ENCODE results near the gene TOX3. TPM values are rescaled to one million over a fixed set of nuclear protein-coding genes. Genes with fewer than 3 reads are reported as not detected.

TOX3 gene
- total RNA-seq, 1 donor from 2014 or later, result not detected

DNA sequence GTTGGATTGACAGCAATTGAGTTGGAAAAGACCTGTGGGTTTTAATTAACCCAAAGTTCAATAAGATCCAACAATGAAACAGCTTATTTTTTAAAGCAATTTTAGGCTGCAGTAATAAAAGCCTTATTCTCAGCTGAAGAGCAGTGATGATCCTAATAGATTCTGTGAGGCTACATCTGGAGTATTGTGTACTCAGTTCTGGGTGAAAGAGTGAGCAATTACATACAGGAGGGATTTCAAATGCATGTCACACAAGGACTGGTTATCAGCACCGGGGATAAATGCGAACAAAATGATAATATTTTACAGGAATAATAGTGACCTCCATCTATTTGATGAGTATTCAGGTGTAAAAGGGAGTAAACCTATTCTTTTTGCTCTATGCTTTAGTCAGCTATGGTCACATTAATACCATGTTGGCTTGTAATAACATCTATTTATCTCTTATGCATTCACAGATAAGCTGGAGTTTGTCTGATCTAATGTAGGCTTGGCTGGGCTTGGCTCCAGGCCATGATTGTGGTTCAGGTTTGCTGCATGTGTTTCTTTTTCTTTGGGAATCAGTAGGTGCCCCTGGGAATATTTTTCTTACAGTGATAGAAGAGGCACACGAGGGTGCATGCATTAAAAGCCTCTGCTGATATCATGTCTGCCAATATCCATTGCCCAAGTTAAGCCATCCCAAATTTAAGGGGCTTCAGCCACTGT, 22.2 kb upstream of the TOX3 start:
- no peak for DNase-seq (ENCODE audit: missing footprints)
- intact Hi-C loops (cut with DNase I), result no loop called here
- ATAC-seq, result no peak

DNA sequence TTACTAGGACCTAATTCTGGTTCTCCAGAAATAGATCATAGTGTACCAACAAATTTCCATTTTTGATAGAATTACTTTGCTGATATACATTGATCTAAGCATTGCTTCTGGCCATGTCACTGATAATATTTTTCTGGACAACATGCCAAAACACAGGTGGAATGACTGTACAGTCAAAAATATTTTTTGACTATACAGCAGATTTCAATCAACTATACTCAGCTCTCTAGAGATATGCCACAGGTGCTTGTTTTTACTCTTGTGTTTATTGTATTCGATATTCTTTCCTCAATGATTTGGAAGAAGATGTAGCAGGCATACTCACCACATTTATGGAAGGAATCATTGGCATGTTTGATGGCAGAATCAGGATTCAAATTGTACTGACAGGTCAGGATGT, 21.6 kb upstream of the TOX3 start:
- DNase-seq (ENCODE audit: missing footprints) (no peak), ATAC-seq (no peak)
- intact Hi-C loops (cut with DNase I), result no loop called here

GRCh38 chr16:52567193-52567592, 20.2 kb upstream of the TOX3 start:
- ATAC-seq, result no peak
- intact Hi-C loops (cut with DNase I), result no loop called here
- no peak for DNase-seq (ENCODE audit: missing footprints)

- DNase-seq (ENCODE audit: missing footprints) (no peak), ATAC-seq (no peak)
- intact Hi-C loops (cut with DNase I), result no loop called here
These were observed 17.0 kb upstream of the TOX3 start for GRCh38 chr16:52563767-52564611.

DNA sequence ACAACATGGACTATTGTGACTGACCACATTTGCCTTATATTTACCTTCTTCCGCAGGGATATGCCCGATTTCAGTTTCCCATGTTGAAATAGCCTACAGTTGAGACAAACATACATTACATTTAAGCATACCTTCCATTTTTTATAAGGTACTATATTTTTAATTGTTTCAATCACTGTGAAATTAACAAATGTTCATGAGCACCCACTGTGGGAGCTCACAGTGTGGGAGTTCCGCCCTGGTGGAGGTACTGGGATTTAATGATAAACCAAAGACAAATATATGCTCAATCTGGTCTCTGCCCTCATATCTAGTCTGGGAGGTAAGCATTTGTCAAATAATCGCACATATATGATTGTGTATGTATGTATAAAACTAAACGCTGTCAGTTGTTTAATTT, 15.8 kb upstream of the TOX3 start:
- no peak for DNase-seq (ENCODE audit: missing footprints)
- ATAC-seq, result no peak
- intact Hi-C loops (cut with DNase I), result no loop called here

GRCh38 chr16:52561910-52562741, 15.2 kb upstream of the TOX3 start:
- DNase-seq (ENCODE audit: missing footprints) (no peak), ATAC-seq (no peak)
- intact Hi-C loops (cut with DNase I), result no loop called here

- DNase-seq (ENCODE audit: missing footprints) (no peak), ATAC-seq (no peak)
- intact Hi-C loops (cut with DNase I), result no loop called here
These were observed 11.5 kb upstream of the TOX3 start for GRCh38 chr16:52558448-52558847.

- intact Hi-C loops (cut with DNase I), result no loop called here
- ATAC-seq (no peak), DNase-seq (ENCODE audit: missing footprints) (no peak)
These were observed 10.3 kb upstream of the TOX3 start for GRCh38 chr16:52557236-52557635.

- intact Hi-C loops (cut with DNase I), result no loop called here
- no peak for ATAC-seq
These were observed 9.1 kb upstream of the TOX3 start for GRCh38 chr16:52556083-52556482.

GRCh38 chr16:52555572-52555971, 8.6 kb upstream of the TOX3 start:
- ATAC-seq (no peak), DNase-seq (ENCODE audit: missing footprints) (no peak)
- intact Hi-C loops (cut with DNase I), result no loop called here

More at GRCh38 chr16:52556083-52556482, 9.1 kb upstream of the TOX3 start:
- no peak for DNase-seq (ENCODE audit: missing footprints)

DNA sequence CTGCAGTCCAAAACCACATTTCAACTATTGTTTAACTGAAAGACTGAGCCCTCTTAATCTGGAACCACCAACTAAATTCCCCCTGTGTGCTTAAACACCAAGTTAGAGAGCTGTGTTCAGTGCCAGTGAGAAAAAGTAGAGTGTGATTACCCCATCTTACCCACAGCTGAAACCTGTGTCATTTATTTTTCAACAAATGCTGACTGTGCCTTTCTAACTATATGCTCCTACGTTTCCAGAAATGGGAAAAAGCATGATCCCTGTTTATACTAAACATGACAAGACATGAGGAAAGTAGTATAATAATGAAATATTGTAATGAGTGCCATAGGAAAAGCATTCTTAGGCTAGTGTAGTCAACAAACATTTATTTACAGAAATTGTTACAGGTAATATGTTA, 7.4 kb upstream of the TOX3 start:
- intact Hi-C loops (cut with DNase I), result no loop called here
- ATAC-seq (no peak), DNase-seq (ENCODE audit: missing footprints) (no peak)

DNA sequence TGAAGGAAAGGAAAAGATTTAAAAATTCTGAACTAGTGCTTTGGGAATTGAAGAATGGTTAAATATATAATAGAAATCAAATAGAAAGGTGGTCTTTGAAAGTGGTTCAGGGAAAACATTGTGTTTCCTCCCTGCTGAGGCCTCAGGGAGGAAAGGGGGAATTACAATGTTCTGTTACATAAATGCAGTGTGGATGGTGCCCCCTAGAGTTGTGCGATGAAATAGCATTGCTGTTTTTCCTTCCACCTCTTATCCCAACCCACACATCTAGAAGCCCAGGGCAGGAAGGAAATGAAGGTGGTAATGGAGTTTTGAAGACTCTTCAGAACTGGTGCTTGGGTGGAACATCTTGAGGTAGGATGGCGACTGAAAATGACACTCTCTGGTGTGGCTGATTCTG, 6.4 kb upstream of the TOX3 start:
- intact Hi-C loops (cut with DNase I), result no loop called here
- DNase-seq (ENCODE audit: missing footprints) (no peak), ATAC-seq (no peak)

GRCh38 chr16:52552643-52553042, 5.7 kb upstream of the TOX3 start:
- intact Hi-C loops (cut with DNase I), result no loop called here
- no peak for ATAC-seq

GRCh38 chr16:52549011-52549692, 2.2 kb upstream of the TOX3 start:
- intact Hi-C loops (cut with DNase I), result no loop called here
- ATAC-seq, result no peak
- DNase-seq (ENCODE audit: missing footprints), result no peak

More at GRCh38 chr16:52552643-52553042, 5.7 kb upstream of the TOX3 start:
- no peak for DNase-seq (ENCODE audit: missing footprints)

DNA sequence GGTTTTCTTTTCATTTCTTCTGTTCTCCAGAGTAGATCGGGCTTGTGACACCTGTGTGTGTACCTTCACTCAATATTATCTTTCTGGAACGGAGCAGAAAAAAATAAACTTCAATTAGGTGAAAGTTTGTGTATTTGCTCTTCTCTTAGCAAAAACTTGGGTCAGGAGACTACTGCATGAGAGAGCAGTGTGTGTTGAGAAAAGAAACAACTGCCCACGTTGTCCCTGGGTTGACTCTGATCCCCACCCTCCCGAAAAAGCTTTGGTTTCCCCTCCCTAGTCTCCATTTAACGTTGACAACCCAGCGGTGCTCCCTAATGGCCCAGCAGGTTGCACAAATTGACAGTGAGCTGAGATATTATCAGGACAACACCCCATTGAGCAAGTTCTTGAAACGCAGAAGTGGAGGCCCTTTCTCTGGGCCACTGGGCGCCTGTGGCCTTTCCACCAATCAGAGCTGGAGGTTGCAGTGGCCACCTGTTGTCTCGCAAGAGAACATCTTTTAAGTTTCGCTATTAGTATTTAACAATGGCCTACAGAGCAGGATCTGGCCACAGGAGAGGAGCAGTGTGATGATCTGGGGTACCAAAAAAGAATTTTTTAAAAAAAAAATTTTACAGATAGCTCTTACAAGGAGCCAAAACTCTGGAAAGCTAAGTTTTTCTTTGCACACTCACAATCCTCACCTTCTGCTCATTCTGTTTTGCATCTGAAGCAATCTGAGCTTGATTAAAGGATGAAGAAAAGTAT, 1.5 kb upstream of the TOX3 start:
- intact Hi-C loops (cut with DNase I), result no loop called here
- no peak for ATAC-seq
- no peak for DNase-seq (ENCODE audit: missing footprints)

DNA sequence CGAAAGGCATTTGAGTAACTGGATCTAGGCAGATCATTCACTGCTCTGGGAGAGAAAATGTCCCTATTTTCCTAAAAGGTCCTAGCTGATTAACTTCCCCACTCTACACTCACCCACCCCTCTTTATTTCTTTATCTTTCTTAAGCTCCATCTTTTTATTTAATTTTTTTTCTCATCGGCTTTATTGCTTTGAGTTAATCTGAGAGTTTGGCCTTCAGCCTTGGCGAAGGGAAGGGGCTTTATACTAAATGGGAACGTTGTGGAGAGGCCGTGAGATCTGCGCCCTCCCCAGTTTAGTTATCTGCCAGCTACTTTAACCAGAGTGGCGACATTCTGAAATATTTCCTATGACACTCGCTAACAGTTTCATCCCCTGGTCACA, 882 bp upstream of the TOX3 start:
- no peak for ATAC-seq
- intact Hi-C loops (cut with DNase I), result no loop called here

DNA sequence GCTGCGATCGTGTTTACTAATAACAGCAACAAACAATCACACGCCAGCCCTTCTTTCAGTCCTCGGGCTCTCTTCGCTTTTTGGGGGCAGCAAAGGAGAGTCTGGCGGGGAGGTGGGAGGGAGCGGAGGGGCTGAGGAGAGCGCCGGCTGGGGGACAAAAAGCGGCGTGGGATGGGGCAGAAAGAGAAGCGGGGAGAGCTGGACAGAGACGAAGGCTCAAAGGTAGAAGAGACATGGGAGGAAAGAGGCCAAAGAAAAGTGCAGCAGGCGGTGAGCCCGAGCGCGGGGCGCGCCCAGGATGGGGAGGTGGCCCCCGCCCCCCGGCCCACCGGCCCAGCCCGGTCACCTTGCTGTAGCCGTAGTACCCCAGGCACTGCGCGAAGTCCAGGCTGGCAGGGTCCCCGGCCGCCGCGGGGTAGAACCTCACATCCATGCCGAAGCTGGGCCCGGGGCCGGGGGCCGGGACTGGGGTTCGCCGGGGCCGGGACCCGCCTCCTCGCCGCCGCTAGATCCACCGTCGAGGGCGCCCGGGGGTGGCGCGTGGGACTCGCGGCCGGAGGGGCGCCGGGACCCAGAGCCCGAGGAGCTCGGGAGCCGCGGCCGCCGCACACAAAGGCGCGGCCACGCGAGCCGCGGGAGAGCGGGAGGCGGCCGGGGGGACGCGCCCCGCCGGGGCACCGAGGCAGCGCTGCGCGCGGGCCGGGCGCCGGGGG, 496 bp downstream of the TOX3 start:
- ATAC-seq, result no peak
- intact Hi-C loops (cut with DNase I), result no loop called here
- no peak for DNase-seq (ENCODE audit: missing footprints)

More for the DNA sequence above, 882 bp upstream of the TOX3 start:
- no peak for DNase-seq (ENCODE audit: missing footprints)

- DNase-seq (ENCODE audit: missing footprints), result no peak
- ATAC-seq, result no peak
- intact Hi-C loops (cut with DNase I), result no loop called here
These were observed 1.1 kb downstream of the TOX3 start for GRCh38 chr16:52545898-52546266.

Measured in Right ventricle myocardium inferior (tissue), 1 donor.